K562 (cell line): Measurements from ENCODE around the gene RALB. TPM values are rescaled to one million over a fixed set of nuclear protein-coding genes. Genes with fewer than 3 reads are reported as not detected.

ENCODE experiments used
- ADNP ChIP-seq: fragments of 200-800 bp; sonication (Bioruptor generic); IDR thresholded peaks from 2 replicates; pipeline ENCODE4 v1.6.1; 2016; ENCODE audit warnings: missing genetic modification characterization, missing compliant biosample characterization
- BRF2 ChIP-seq: IDR thresholded peaks from 3 replicates; pipeline ENCODE4 v1.6.1; 2011; ENCODE audit warnings: borderline replicate concordance, mild to moderate bottlenecking; ENCODE audit not compliant: insufficient read length, insufficient read depth
- CCAR2 ChIP-seq: fragments of 200-400 bp; formaldehyde crosslinking; IDR thresholded peaks from 2 replicates; pipeline ENCODE4 v1.6.1; 2017; ENCODE audit warnings: mild to moderate bottlenecking, low read depth, low read length
- CEBPB ChIP-seq: fragments of 450-650 bp; IDR thresholded peaks from 2 replicates; pipeline ENCODE4 v1.6.1; 2016; ENCODE audit warnings: missing genetic modification characterization, missing compliant biosample characterization
- JUND ChIP-seq, 2 experiments: IDR thresholded peaks; 2 replicates in 1 of 2; 3 replicates in 1 of 2; pipeline ENCODE4 v1.6.1; 2011; ENCODE audit warnings: borderline replicate concordance in 2 of 2, low read depth in 2 of 2, low read length in 2 of 2, improper control_type of control experiment in 1 of 2, missing biosample characterization in 1 of 2, missing genetic modification characterization in 1 of 2, missing genetic modification reagents in 1 of 2
- KLF16 ChIP-seq: IDR thresholded peaks from 2 replicates; pipeline ENCODE4 v1.6.1; 2016; ENCODE audit warnings: antibody characterized with exemption
- MEF2A ChIP-seq: IDR thresholded peaks from 2 replicates; pipeline ENCODE4 v1.6.1; 2011; ENCODE audit warnings: low read depth, mild to moderate bottlenecking, low read length, moderate library complexity; ENCODE audit not compliant: control insufficient read depth
- MIER1 ChIP-seq: fragments of 450-650 bp; IDR thresholded peaks from 2 replicates; pipeline ENCODE4 v1.6.1; 2016; ENCODE audit warnings: antibody characterized with exemption, mild to moderate bottlenecking, low read depth
- NR1H2 ChIP-seq: sonication (generic); formaldehyde crosslinking; IDR thresholded peaks from 2 replicates; pipeline ENCODE4 v1.4.0; 2020; ENCODE audit warnings: mild to moderate bottlenecking, missing genetic modification reagents
- NR2C1 ChIP-seq, 2 experiments: fragments of 450-650 bp; IDR thresholded peaks; 2 replicates each; pipeline ENCODE4 v1.6.1; 2017; ENCODE audit warnings: mild to moderate bottlenecking in 2 of 2, antibody characterized with exemption in 1 of 2, inconsistent platforms in 1 of 2, missing compliant biosample characterization in 1 of 2, missing genetic modification characterization in 1 of 2
- POLR2B ChIP-seq: fragments of 450-650 bp; IDR thresholded peaks from 2 replicates; pipeline ENCODE4 v1.6.1; 2018; ENCODE audit warnings: low read depth; ENCODE audit not compliant: partially characterized antibody
- RBFOX2 ChIP-seq: fragments of 200-400 bp; formaldehyde crosslinking; IDR thresholded peaks from 2 replicates; pipeline ENCODE4 v1.6.1; 2017; ENCODE audit warnings: low read depth, mild to moderate bottlenecking, low read length, moderate library complexity
- REST ChIP-seq, 2 experiments: fragments of 450-650 bp; formaldehyde crosslinking in 1 of 2; IDR thresholded peaks; 2 replicates each; pipeline versions ENCODE4 v1.4.0 to v1.6.1; 2014 to 2020; ENCODE audit warnings: mild to moderate bottlenecking in 2 of 2, borderline replicate concordance in 1 of 2, low read depth in 1 of 2
- RUNX1 ChIP-seq: sonication (generic); IDR thresholded peaks from 2 replicates; pipeline ENCODE4 v1.6.1; 2016; ENCODE audit warnings: antibody characterized with exemption, low read depth
- ZNF445 ChIP-seq: fragments of 250-450 bp; sonication (Bioruptor Pico); IDR thresholded peaks from 2 replicates; pipeline ENCODE4 v1.4.0; 2020; ENCODE audit warnings: low read depth, mild to moderate bottlenecking, moderate library complexity
- polyA plus RNA-seq, 8 experiments: library from polyadenylated mRNA; depleted of rRNA in 4 of 8; stranded (reverse) in 5 of 8; unstranded in 3 of 8; fragments of >200 nt; fragmentation: Nextera tagmentation in 2 of 8; fragmentation: Illumina TruSeq in 1 of 8; extraction: Ambion mirVana in 2 of 8; extraction: Trizol in 1 of 8; gene quantifications; 2 replicates each; pipeline versions ENCODE4 v1.2.1 to v1.2.3, GENCODE V29; 2011 to 2014; ENCODE audit warnings: inconsistent platforms in 1 of 8, missing spikeins in 1 of 8
- total RNA-seq, 7 experiments: library from RNA; depleted of rRNA in 6 of 7; stranded (reverse); fragments of >200 nt in 6 of 7; fragmentation: Illumina TruSeq in 2 of 7; extraction: Trizol in 2 of 7; gene quantifications; 2 replicates each; pipeline versions ENCODE4 v1.2.1 to v1.2.3, GENCODE V29; 2011 to 2021; ENCODE audit warnings: low replicate concordance in 1 of 7

Gene RALB
- total and polyA plus RNA-seq, 9 of the 15 experiments (the other 6 are each of a cell fraction or from before 2014, with no cell fraction given) = 14.8 to 65.6 (median 38.4) TPM

- no peak for TF ChIP-seq ZNF445 (CRISPR knock-in tag)
- no peak for TF ChIP-seq BRF2
- no peak for TF ChIP-seq MEF2A
- TF ChIP-seq CEBPB (tag) = peak; percentile 76
- TF ChIP-seq NR1H2 (CRISPR knock-in tag) = no peak
- 0 out of 2 replicates have a peak, but pooled peaks have one; percentile 25 for TF ChIP-seq MIER1
- TF ChIP-seq RUNX1 = no peak
- TF ChIP-seq ADNP (tag) = no peak
- TF ChIP-seq POLR2B = peak; percentile 26
- TF ChIP-seq RBFOX2 = peak; percentile 80
- peak; percentile 51; the same call in 1 of the 2 replicates for TF ChIP-seq JUND (IDR thresholded peaks at IDR 0.05; ENCODE audit: borderline replicate concordance, low read depth, low read length)
- peak; percentile 55; the same call in 1 of the 3 replicates for TF ChIP-seq JUND (tag; IDR thresholded peaks at IDR 0.05; ENCODE audit: borderline replicate concordance, low read depth, low read length)
- peak; percentile 59; the same call in 1 of the 2 replicates for TF ChIP-seq REST (IDR thresholded peaks at IDR 0.05; ENCODE audit: borderline replicate concordance)
- no peak for TF ChIP-seq REST (CRISPR knock-in tag; IDR thresholded peaks at IDR 0.05; ENCODE audit: low read depth)
- TF ChIP-seq NR2C1 (IDR thresholded peaks at IDR 0.05) = no peak
- 0 out of 2 replicates have a peak, but pooled peaks have one; percentile 29 for TF ChIP-seq NR2C1 (tag; IDR thresholded peaks at IDR 0.05)
- TF ChIP-seq KLF16 = no peak
- no peak for TF ChIP-seq CCAR2
These were observed 600 bp downstream of the RALB start (continued) for GRCh38 chr2:120253021-120253882.
